ENCODE measurements around the gene TRPM3.

Gene TRPM3

DNA sequence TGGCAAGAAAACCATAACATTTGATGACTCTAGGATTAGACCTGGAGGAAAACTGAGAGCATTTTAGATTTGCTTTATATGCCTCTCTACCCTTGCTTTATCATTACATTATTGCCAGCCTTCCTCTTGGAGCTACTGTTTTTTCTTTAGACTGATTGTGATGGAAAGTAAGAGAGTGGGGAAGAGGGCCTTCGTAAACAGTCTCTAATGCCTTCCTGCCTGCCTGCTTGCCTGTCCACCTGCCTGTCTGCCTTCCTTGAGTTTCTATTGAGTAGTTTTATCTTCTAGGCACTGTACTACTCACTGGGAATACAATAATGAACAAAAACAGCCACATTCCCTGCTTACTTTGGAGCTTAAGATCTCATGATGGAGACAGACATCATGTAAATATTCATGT is 189.3 kb downstream of the TRPM3 start:
- TF ChIP-seq ZFX (IDR thresholded peaks at IDR 0.05): no peak
- TF ChIP-seq CTCF (conservative IDR thresholded peaks at IDR 0.05): no peak
- H3K27ac ChIP-seq: no peak overlapping the region

DNA sequence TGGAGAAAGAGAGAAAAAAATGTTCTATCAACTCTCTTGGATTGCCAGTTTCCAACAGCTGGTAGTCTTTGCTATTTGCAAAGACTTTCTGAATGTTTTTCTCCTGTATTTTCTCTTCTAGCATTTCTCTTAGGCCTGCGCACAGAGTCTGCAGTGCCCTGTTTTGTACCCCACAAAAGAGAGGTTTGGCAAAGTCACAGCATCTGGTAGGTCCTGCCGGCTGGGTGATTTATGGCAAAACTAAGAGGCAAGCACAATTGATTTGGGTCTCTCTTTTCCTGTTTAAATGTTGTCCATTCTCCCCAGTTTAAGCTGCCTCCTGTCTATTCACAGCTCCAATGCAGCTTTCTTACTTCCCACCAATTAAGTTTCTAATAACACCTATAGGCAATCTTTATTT is 193.9 kb downstream of the TRPM3 start:
- no peak overlapping the region for H3K27ac ChIP-seq
- no peak for TF ChIP-seq ZFX (IDR thresholded peaks at IDR 0.05)

DNA sequence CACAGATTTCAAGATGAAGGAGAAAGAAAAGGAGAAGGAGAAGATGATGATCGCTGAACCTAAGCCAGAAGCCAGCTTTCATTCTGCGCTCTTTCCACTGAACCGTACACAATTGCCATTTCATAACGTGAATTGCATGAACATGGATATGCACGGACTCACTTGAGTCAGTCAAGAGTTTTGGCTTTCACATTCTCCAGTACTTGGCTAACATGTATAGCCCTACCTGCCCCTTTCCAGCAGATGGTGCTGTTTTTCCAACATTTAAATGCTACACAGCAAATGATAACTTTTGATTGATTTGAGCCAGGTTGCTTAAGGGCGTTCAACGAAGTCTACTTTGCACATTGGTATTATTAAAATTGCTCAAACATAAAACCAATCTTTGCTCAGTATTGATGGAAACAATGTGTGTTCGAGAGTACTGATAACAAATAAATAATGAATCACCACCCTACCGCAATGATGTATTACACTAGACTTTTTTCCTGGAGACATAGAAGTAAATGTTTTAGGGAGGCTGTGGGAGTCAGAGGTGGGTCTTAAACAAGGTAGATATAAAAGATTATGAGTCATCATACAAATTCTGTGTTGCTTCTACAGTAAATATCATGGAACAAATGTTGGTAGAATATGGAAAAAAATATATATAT is 196.4 kb downstream of the TRPM3 start:
- TF ChIP-seq CTCF (conservative IDR thresholded peaks at IDR 0.05): peak; percentile 88
- TF ChIP-seq ZFX (IDR thresholded peaks at IDR 0.05): no peak
- H3K27ac ChIP-seq: no peak overlapping the region

DNA sequence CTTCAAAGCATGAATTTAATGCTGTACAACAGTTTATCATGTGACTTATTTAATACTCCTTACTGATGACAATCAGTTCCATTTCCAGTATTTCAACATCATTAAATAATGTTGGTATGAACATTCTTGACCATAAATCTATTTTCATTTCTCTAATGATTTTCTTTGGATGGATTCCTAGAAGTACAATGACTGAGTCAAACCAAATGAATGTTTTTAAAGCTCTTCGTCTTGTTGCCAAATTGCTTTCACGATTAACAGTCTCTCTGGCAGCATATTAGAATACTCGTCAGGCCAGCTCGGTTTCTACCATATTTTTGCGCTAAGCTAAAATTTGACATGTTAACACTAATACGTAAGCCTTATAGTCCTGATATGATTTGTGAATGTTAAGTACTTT is 197.0 kb downstream of the TRPM3 start:
- H3K27ac ChIP-seq: no peak overlapping the region
- TF ChIP-seq ZFX (IDR thresholded peaks at IDR 0.05) (no peak), CTCF (conservative IDR thresholded peaks at IDR 0.05) (no peak)

GRCh38 chr9:70923961-70924360 is 197.5 kb downstream of the TRPM3 start:
- H3K27ac ChIP-seq: no peak overlapping the region
- no peak for TF ChIP-seq CTCF (conservative IDR thresholded peaks at IDR 0.05)

- no peak overlapping the region for H3K27ac ChIP-seq
- TF ChIP-seq ZFX (IDR thresholded peaks at IDR 0.05) (no peak), CTCF (conservative IDR thresholded peaks at IDR 0.05) (no peak)
These were observed 200.3 kb downstream of the TRPM3 start for GRCh38 chr9:70921136-70921535.

GRCh38 chr9:70917277-70917676 is 204.1 kb downstream of the TRPM3 start:
- TF ChIP-seq ZFX (IDR thresholded peaks at IDR 0.05) (no peak), CTCF (conservative IDR thresholded peaks at IDR 0.05) (no peak)
- no peak overlapping the region for H3K27ac ChIP-seq

GRCh38 chr9:70911791-70912190 is 209.6 kb downstream of the TRPM3 start:
- H3K27ac ChIP-seq: no peak overlapping the region
- TF ChIP-seq CTCF (conservative IDR thresholded peaks at IDR 0.05): no peak
- TF ChIP-seq ZFX (IDR thresholded peaks at IDR 0.05): no peak

Data from C4-2B (cell line).